Nephron progenitor cell (in vitro differentiated cells): Measurements from ENCODE around the gene EPAS1.

ENCODE experiments used
- DNase-seq: peaks from one replicate; pipeline ENCODE4 v3.0.0; 2021
- H3K27ac Mint-ChIP-seq: 2 replicates; pipeline ENCODE4 v1.8.0; 2021; ENCODE audit warnings: mild to moderate bottlenecking, moderate library complexity, mixed read lengths
- H3K27me3 Mint-ChIP-seq: 2 replicates; pipeline ENCODE4 v1.8.0; 2021; ENCODE audit warnings: mild to moderate bottlenecking, low read depth, mixed read lengths; ENCODE audit not compliant: poor library complexity
- H3K36me3 Mint-ChIP-seq: 2 replicates; pipeline ENCODE4 v1.8.0; 2021; ENCODE audit warnings: low read depth, mixed read lengths
- H3K4me1 Mint-ChIP-seq: 2 replicates; pipeline ENCODE4 v1.8.0; 2021; ENCODE audit warnings: mixed read lengths
- H3K4me3 Mint-ChIP-seq: 2 replicates; pipeline ENCODE4 v1.8.0; 2021; ENCODE audit warnings: mild to moderate bottlenecking, moderate library complexity, mixed read lengths
- H3K9me3 Mint-ChIP-seq: 2 replicates; pipeline ENCODE4 v1.8.0; 2021; ENCODE audit warnings: mild to moderate bottlenecking, moderate library complexity, mixed read lengths
- TF ChIP-seq, protein P1 (sequence below): fragments of 200-600 bp; sonication (generic); IDR thresholded peaks from 2 replicates; pipeline ENCODE4 v1.5.0; 2021; ENCODE audit warnings: antibody characterized with exemption

Gene EPAS1

GRCh38 chr2:46296840-46297545 lies at the start of gene EPAS1:
EPAS1 (plus strand) TSS chr2:46297407; CDS start chr2:46297912, 505 bp downstream.
- DNase-seq, result peak; percentile 96
- H3K36me3 Mint-ChIP-seq, result no peaks in the 10 kb centered on the region
- no peak within 1 kb of the TSS for H3K27ac Mint-ChIP-seq
- H3K4me1 Mint-ChIP-seq, result peaks cover 27% of the 10 kb centered on the region
- TF ChIP-seq, protein P1, sequence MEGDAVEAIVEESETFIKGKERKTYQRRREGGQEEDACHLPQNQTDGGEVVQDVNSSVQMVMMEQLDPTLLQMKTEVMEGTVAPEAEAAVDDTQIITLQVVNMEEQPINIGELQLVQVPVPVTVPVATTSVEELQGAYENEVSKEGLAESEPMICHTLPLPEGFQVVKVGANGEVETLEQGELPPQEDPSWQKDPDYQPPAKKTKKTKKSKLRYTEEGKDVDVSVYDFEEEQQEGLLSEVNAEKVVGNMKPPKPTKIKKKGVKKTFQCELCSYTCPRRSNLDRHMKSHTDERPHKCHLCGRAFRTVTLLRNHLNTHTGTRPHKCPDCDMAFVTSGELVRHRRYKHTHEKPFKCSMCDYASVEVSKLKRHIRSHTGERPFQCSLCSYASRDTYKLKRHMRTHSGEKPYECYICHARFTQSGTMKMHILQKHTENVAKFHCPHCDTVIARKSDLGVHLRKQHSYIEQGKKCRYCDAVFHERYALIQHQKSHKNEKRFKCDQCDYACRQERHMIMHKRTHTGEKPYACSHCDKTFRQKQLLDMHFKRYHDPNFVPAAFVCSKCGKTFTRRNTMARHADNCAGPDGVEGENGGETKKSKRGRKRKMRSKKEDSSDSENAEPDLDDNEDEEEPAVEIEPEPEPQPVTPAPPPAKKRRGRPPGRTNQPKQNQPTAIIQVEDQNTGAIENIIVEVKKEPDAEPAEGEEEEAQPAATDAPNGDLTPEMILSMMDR, result no peak
- H3K4me3 Mint-ChIP-seq, result peak within 1 kb of the TSS; percentile 86
- H3K27me3 Mint-ChIP-seq, result peaks cover 98% of the 10 kb centered on the region
- H3K9me3 Mint-ChIP-seq, result peaks cover under 1% of the 10 kb centered on the region

- TF ChIP-seq, protein P1, result no peak
- peaks cover 33% of the 10 kb centered on the region for H3K9me3 Mint-ChIP-seq
- peaks cover 13% of the 10 kb centered on the region for H3K4me1 Mint-ChIP-seq
- H3K4me3 Mint-ChIP-seq, result no peak overlapping the region
- DNase-seq, result no peak
- H3K36me3 Mint-ChIP-seq, result no peaks in the 10 kb centered on the region
- H3K27ac Mint-ChIP-seq, result no peak overlapping the region
- H3K27me3 Mint-ChIP-seq, result no peaks in the 10 kb centered on the region
Observed at GRCh38 chr2:46248171-46248570, 49.0 kb upstream of the EPAS1 start.

DNA sequence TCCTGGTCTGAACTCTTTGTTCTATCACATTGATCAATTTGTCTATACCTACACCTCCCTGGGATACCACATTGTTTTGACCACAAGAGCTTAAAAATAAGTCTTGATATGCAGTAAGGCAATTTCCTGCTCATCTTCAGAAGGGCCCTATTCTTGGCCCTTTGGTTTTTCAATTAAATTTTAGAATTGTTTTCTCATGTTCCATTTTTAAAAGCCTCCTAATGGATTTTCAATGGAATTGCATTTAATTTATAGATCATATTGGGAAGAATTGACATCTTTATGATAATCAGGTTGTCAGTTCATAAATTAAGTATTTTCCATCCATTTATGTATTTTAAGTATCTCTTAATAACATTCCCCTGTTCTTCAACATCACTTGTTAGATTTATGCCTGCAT lies 47.6 kb upstream of the EPAS1 start:
- Mint-ChIP-seq H3K27ac (no peak overlapping the region), H3K4me3 (no peak overlapping the region), H3K4me1 (peaks cover 17% of the 10 kb centered on the region), H3K36me3 (no peaks in the 10 kb centered on the region), H3K27me3 (no peaks in the 10 kb centered on the region), H3K9me3 (peaks cover 33% of the 10 kb centered on the region)
- DNase-seq, result no peak
- TF ChIP-seq, protein P1, result no peak

DNA sequence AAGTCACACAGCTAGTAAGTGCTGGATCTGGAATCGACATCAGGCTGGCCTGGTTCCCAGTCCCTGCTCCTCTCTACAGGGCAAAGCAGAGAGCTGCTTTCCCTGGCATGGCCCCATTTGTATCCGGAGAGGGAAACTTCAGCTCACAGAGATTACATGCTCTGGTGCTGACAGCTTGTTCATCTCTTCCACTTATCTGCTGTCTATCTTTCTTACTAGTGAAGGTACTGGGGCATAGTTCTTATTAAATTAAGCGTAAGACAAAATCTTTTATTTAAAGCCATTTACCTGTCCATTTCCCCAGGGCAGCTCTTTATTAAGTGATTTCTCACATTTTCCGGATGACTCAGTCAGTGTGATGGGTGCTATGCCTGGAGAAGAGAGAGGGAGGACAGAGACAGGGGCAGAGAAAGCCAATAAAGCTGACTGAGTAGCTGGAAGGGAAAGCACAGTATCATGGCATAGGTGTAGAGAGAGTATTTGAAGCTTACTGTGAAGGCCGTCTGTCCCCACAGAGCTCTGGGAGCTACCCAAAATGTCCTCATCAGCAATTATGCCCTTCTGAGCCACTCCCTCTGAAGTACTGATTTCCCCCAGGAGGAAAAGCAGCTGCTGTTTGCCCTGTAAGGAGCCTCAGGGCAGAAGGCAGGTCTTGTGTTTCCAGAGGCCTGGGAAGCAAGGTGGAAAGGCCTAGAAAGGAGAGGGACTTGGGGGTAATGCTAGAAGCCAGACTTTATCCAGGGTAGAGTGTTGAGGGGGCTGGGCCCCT lies 44.1 kb upstream of the EPAS1 start:
- Mint-ChIP-seq H3K9me3 (peaks cover 12% of the 10 kb centered on the region), H3K36me3 (no peaks in the 10 kb centered on the region), H3K4me1 (peaks cover 17% of the 10 kb centered on the region), H3K27me3 (no peaks in the 10 kb centered on the region), H3K4me3 (no peak overlapping the region), H3K27ac (peak overlapping the region; percentile 73)
- DNase-seq, result no peak
- TF ChIP-seq, protein P1, result no peak

- H3K27me3 Mint-ChIP-seq, result no peaks in the 10 kb centered on the region
- TF ChIP-seq, protein P1, result no peak
- no peak overlapping the region for H3K27ac Mint-ChIP-seq
- no peak for DNase-seq
- H3K4me3 Mint-ChIP-seq, result no peak overlapping the region
- no peaks in the 10 kb centered on the region for H3K36me3 Mint-ChIP-seq
- peaks cover 17% of the 10 kb centered on the region for H3K4me1 Mint-ChIP-seq
- H3K9me3 Mint-ChIP-seq, result peaks cover 2% of the 10 kb centered on the region
Observed at GRCh38 chr2:46254474-46254873, 42.7 kb upstream of the EPAS1 start.
